Vagina (tissue), 2 donors: ENCODE results near the gene ADGRA1. TPM values are rescaled to one million over a fixed set of nuclear protein-coding genes. Genes with fewer than 3 reads are reported as not detected.
A peak's percentile ranks its signal among the peaks of the same experiment; 100 is the strongest.
"Not testable (repeated sequence)": the region's sequence is repeated elsewhere in the genome, so short reads cannot be mapped to it uniquely, and the experiment has no call there.

Source experiments
- DNase-seq, 2 donors: peaks; one replicate each; pipeline ENCODE4 v3.0.0-alpha.2; 2017; ENCODE audit errors: extremely low spot score in 2 of 2
- H3K27ac ChIP-seq: fragments of 200-600 bp; sonication (generic); one replicate; pipeline ENCODE4 v1.5.1; 2019
- H3K27me3 ChIP-seq: fragments of 200-600 bp; sonication (generic); one replicate; pipeline ENCODE4 v1.5.1; 2019
- H3K36me3 ChIP-seq, 2 donors: fragments of 200-600 bp; sonication (generic); one replicate each; pipeline ENCODE4 v1.5.1; 2017 to 2019
- H3K4me1 ChIP-seq: fragments of 200-600 bp; sonication (generic); one replicate; pipeline ENCODE4 v1.5.1; 2019
- H3K4me3 ChIP-seq, 2 donors: fragments of 200-600 bp; sonication (generic); 1 replicate in 1 of 2; 2 replicates in 1 of 2; pipeline ENCODE4 v1.5.1; 2016 to 2019
- H3K9me3 ChIP-seq: fragments of 200-600 bp; sonication (generic); one replicate; pipeline ENCODE4 v1.5.1; 2019
- POLR2A ChIP-seq, 2 donors: fragments of 450-650 bp; IDR thresholded peaks; one replicate each; pipeline ENCODE4 v1.6.1; 2017; ENCODE audit warnings: antibody characterized with exemption in 2 of 2, mild to moderate bottlenecking in 2 of 2, moderate library complexity in 2 of 2
- POLR2AphosphoS5 ChIP-seq, 2 donors: sonication (generic); formaldehyde crosslinking; IDR thresholded peaks; one replicate each; pipeline ENCODE4 v1.9.0; 2017; ENCODE audit warnings: antibody characterized with exemption in 2 of 2, mild to moderate bottlenecking in 2 of 2, low read depth in 1 of 2; ENCODE audit not compliant: insufficient read depth in 1 of 2
- intact Hi-C: fragments of 100-400 bp; cut with DNase I; formaldehyde crosslinking; loops from one replicate; pipeline ENCODE4 v1.15.1; 2023
- total RNA-seq: library from RNA; depleted of rRNA; stranded (reverse); fragments of >200 nt; gene quantifications from one replicate; pipeline ENCODE4 v1.2.3, GENCODE V29; 2016
- TF ChIP-seq, protein P1 (sequence below), 3 experiments: fragments of 450-650 bp in 2 of 3; fragments of 200-600 bp in 1 of 3; sonication (generic) in 1 of 3; IDR thresholded peaks; one replicate each; pipeline ENCODE4 v1.5.1; 2017 to 2019; ENCODE audit warnings: antibody characterized with exemption in 3 of 3, mild to moderate bottlenecking in 2 of 3, moderate library complexity in 2 of 3

The ADGRA1 gene
- total RNA-seq, 1 donor from 2014 or later: 0.49 TPM

DNA sequence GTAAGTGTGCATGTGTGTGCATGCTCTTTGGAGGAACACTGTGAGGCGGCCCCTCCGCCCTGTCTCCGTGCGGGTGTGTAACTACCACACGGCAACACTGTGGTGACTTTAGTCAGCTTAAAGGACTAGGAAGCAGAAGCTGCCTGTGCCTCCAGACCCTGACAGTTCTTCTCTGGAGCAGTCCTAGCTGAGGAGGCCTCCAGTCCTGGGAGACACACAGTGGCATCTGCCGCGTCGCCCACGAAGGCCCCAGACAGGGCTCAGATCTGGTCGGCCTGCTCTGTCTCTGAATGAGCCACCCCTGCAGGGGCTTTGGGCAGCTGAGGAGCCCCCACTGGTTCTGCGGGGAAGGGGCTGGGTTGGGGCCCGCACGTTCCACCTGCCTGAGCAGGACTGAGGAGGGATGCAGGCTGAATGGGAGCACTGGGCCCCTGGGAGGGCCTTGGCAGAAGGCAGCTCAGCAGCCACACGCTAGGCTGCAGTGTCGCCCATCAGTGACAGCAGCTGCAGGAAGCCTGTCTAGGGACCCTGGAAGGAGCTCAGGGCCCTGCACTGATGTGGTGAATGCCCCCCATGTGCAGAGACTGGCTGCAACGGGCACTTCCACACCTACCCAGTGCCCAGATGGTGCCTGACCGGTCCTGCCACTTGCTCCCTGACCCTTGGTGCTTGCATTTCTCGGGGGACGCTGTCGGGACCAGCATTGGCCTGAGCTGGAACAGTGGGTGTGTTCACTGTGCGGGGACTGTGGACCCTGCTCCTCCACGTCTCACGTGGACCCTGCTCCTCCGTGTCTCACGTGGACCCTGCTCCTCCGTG lies 45.0 kb downstream of the ADGRA1 start:
- Histone ChIP-seq H3K4me1 (no peaks in the 10 kb centered on the region), H3K36me3 (no peaks in the 10 kb centered on the region), H3K4me3 (no peak overlapping the region), H3K27ac (no peak overlapping the region), H3K9me3 (no peaks in the 10 kb centered on the region), H3K27me3 (no peaks in the 10 kb centered on the region)
- TF ChIP-seq POLR2A (IDR thresholded peaks at IDR 0.05) (no peak), POLR2AphosphoS5 (IDR thresholded peaks at IDR 0.05; ENCODE audit: insufficient read depth in 1 of 2, low read depth in 1 of 2) (no peak)
- TF ChIP-seq, protein P1, sequence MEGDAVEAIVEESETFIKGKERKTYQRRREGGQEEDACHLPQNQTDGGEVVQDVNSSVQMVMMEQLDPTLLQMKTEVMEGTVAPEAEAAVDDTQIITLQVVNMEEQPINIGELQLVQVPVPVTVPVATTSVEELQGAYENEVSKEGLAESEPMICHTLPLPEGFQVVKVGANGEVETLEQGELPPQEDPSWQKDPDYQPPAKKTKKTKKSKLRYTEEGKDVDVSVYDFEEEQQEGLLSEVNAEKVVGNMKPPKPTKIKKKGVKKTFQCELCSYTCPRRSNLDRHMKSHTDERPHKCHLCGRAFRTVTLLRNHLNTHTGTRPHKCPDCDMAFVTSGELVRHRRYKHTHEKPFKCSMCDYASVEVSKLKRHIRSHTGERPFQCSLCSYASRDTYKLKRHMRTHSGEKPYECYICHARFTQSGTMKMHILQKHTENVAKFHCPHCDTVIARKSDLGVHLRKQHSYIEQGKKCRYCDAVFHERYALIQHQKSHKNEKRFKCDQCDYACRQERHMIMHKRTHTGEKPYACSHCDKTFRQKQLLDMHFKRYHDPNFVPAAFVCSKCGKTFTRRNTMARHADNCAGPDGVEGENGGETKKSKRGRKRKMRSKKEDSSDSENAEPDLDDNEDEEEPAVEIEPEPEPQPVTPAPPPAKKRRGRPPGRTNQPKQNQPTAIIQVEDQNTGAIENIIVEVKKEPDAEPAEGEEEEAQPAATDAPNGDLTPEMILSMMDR (IDR thresholded peaks at IDR 0.05): no peak
- intact Hi-C loops: no loop called here
- DNase-seq: peak in 1 of 2 donors; percentile 64

DNA sequence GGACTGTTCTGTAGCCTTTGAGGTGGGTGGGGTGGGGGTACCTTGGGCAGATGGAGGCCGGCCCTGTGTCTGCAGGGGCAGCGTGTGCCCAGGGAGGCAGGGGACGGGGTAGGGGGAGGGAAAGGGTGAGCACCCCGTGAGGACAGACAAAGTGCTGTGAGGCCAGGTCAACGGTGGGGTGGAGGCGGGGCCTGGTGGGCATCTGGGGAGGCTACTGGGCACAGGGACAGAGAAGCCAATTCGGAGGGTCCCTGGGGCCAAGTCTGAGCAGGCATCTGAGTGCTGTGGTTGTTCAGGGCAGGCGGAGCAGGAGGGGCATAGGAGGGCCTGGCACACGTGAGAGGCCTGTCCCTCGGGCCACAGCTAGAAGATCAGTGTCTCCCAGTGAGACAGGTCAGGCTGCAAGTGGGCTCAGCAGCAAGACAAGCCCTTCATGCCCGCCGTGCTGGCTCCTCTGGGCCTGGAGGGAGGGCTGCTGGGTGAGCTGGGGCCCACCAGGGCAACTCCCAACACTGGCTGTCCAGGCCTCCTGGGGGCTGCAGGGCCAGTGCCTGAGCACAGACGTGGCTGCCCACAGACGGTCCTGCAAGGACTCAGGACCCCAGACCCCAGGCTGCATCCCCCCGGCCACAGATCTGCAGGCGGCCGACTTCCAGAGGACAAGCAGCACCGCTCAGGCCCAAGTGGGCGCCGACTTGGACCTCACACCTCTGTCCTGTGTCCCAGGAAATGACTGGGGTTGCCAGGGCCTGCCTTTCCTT lies 45.9 kb downstream of the ADGRA1 start:
- no peaks in the 10 kb centered on the region for H3K9me3 ChIP-seq
- no peaks in the 10 kb centered on the region for H3K27me3 ChIP-seq
- no peaks in the 10 kb centered on the region for H3K36me3 ChIP-seq
- no peak for TF ChIP-seq POLR2AphosphoS5 (IDR thresholded peaks at IDR 0.05; ENCODE audit: insufficient read depth in 1 of 2, low read depth in 1 of 2)
- TF ChIP-seq, protein P1 (IDR thresholded peaks at IDR 0.05): no peak
- TF ChIP-seq POLR2A (IDR thresholded peaks at IDR 0.05): no peak
- H3K4me3 ChIP-seq: no peak overlapping the region
- intact Hi-C loops: no loop called here
- DNase-seq: peak in 1 of 2 donors; percentile 72
- H3K27ac ChIP-seq: no peak overlapping the region
- H3K4me1 ChIP-seq: no peaks in the 10 kb centered on the region

DNA sequence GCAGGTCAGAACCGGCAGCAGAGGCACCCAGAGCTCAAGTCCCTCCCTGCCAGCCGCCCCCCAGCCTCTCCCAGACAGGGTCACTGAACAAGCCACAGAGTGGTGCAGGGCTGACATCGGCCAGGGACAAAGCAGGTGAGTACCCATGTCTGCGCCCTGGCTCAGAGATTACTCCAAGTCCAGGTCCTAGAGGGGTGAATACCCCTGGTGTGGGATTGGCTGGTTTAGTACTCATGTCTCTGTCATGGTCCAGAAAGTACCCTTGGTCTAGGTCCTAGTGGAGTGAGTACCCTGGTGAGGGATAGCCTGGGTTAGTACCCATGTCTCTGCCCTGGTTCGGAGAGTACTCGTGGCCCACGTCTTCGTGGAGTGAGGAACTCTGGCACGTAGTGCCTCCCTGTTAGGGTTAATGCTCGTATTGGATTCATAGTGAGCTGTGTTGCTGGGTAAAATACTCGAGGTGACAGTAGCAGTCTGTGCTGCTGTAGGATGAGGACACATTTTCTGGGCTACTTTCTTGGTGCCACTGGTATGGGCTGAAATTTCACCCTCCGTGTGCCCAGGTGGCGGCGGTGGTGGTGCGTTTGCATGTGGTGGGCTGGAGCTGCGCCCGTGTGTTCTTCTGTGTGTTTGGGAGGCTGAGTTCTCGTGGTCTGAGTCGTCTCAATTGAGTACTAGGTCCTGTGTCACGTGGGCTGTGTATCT lies 46.8 kb downstream of the ADGRA1 start:
- intact Hi-C loops: no loop called here
- peak in 1 of 2 donors; percentile 90 for DNase-seq
- H3K4me3 ChIP-seq: no peak overlapping the region
- H3K9me3 ChIP-seq: no peaks in the 10 kb centered on the region
- TF ChIP-seq, protein P1 (IDR thresholded peaks at IDR 0.05): no peak
- no peak for TF ChIP-seq POLR2A (IDR thresholded peaks at IDR 0.05)
- no peak for TF ChIP-seq POLR2AphosphoS5 (IDR thresholded peaks at IDR 0.05; ENCODE audit: insufficient read depth in 1 of 2, low read depth in 1 of 2)
- no peaks in the 10 kb centered on the region for H3K27me3 ChIP-seq
- H3K4me1 ChIP-seq: no peaks in the 10 kb centered on the region
- H3K27ac ChIP-seq: no peak overlapping the region
- H3K36me3 ChIP-seq: no peaks in the 10 kb centered on the region

GRCh38 chr10:133135116-133135465 lies 47.4 kb downstream of the ADGRA1 start:
- Histone ChIP-seq H3K4me1 (no peaks in the 10 kb centered on the region), H3K27me3 (no peaks in the 10 kb centered on the region), H3K27ac (no peak overlapping the region), H3K9me3 (no peaks in the 10 kb centered on the region), H3K36me3 (no peaks in the 10 kb centered on the region), H3K4me3 (no peak overlapping the region)
- intact Hi-C loops: no loop called here
- peak in 1 of 2 donors; percentile 89 for DNase-seq
- TF ChIP-seq POLR2AphosphoS5 (IDR thresholded peaks at IDR 0.05; ENCODE audit: insufficient read depth in 1 of 2, low read depth in 1 of 2): no peak
- TF ChIP-seq POLR2A (IDR thresholded peaks at IDR 0.05): no peak
- TF ChIP-seq, protein P1 (IDR thresholded peaks at IDR 0.05): no peak

GRCh38 chr10:133137486-133138145 lies 49.9 kb downstream of the ADGRA1 start:
- intact Hi-C loops, H3K9me3 ChIP-seq, H3K36me3 ChIP-seq: not testable (repeated sequence)

More at GRCh38 chr10:133137486-133138145, 49.9 kb downstream of the ADGRA1 start:
- not testable (repeated sequence) for H3K4me3 ChIP-seq, H3K27me3 ChIP-seq, DNase-seq, H3K4me1 ChIP-seq, H3K27ac ChIP-seq
